Measurements from ENCODE around the gene ZKSCAN7.
"Not testable (repeated sequence)": the region's sequence is repeated elsewhere in the genome, so short reads cannot be mapped to it uniquely, and the experiment has no call there.

ZKSCAN7 gene

DNA sequence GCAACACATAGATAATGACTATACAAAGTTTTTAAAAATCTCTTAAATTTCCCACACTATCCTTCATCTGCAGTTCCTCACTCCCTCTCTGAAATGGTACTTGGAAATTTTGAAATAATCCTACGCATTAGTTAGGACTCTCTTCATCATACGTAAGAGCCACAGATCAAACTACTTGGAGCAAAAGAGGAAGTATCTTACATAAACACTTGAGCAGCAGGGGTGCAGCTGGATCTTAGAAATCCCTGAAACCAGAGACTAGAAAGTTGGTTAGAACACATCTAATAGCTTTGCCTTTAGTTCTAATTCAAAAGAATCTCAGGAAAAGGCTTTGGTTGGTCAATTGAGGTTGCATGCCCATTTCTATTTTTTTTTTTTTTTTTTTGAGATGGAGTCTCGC, 38.8 kb upstream of the ZKSCAN7 start:
- FAIRE-seq (no peak), DNase-seq (ENCODE audit: insufficient read length, low spot score) (no peak)
- TF ChIP-seq, protein P1, sequence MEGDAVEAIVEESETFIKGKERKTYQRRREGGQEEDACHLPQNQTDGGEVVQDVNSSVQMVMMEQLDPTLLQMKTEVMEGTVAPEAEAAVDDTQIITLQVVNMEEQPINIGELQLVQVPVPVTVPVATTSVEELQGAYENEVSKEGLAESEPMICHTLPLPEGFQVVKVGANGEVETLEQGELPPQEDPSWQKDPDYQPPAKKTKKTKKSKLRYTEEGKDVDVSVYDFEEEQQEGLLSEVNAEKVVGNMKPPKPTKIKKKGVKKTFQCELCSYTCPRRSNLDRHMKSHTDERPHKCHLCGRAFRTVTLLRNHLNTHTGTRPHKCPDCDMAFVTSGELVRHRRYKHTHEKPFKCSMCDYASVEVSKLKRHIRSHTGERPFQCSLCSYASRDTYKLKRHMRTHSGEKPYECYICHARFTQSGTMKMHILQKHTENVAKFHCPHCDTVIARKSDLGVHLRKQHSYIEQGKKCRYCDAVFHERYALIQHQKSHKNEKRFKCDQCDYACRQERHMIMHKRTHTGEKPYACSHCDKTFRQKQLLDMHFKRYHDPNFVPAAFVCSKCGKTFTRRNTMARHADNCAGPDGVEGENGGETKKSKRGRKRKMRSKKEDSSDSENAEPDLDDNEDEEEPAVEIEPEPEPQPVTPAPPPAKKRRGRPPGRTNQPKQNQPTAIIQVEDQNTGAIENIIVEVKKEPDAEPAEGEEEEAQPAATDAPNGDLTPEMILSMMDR (IDR thresholded peaks at IDR 0.05; ENCODE audit: insufficient read depth, missing control alignments): no peak

DNA sequence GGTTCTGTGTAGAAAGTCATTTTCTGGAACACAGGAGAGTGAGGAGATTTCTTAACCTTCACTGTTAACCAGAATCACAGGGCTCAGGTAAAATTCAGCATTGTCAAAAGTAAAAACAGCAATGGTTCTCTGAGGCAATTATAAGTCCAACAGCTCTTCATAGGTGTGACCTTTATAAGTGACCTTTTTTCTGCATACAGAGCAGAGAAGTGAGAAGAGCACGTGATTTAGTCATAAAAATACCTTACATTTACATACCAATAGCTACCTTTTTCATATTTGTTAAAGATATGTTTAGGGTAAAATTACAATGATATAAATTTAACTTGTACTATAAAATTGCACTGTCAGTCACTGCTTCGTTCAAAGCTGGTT, 36.2 kb upstream of the ZKSCAN7 start:
- DNase-seq (ENCODE audit: insufficient read length, low spot score): no peak
- TF ChIP-seq, protein P1 (IDR thresholded peaks at IDR 0.05; ENCODE audit: insufficient read depth, missing control alignments): no peak
- no peak for FAIRE-seq

DNA sequence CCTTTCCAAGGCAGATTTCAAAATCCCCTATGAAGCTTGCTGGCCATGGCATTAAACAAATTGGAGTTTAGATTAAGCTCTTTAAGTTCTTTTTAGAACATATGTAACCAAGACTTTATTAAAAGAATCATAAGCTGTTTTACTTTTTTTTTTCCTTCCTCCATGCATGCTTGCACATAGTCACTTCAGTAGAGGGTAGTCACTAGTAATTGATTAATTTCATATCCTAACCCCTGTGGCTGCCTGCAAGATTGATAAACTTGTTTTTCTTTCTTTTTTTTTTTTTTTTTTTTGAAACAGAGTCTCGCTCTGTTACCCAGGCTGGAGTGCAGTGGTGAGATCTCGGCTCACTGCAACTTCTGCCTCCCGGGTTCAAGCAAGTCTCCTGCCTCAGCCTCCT, 33.3 kb upstream of the ZKSCAN7 start:
- TF ChIP-seq, protein P1 (IDR thresholded peaks at IDR 0.05; ENCODE audit: insufficient read depth, missing control alignments): no peak
- no peak for FAIRE-seq
- no peak for DNase-seq (ENCODE audit: insufficient read length, low spot score)

DNA sequence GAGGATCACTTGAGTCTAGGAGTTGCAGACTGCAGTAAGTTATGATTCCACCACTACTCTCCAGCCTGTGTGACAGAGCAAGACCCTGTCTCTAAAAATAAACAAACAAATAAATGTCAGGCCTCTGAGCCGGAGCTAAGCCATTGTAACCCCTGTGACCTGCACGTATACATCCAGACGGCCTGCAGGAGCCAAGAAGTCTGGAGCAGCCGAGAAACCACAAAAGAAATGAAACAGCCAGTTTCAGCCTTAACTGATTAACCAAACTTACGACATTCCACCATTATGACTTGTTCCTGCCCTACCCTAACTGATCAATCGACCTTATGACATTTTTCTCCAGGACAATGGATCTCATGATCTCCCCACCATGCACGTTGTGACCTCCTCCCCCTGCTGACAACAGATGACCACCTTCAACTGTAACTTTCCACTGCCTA, 32.5 kb upstream of the ZKSCAN7 start:
- DNase-seq (ENCODE audit: insufficient read length, low spot score): no peak
- TF ChIP-seq, protein P1 (IDR thresholded peaks at IDR 0.05; ENCODE audit: insufficient read depth, missing control alignments): no peak
- no peak for FAIRE-seq

DNA sequence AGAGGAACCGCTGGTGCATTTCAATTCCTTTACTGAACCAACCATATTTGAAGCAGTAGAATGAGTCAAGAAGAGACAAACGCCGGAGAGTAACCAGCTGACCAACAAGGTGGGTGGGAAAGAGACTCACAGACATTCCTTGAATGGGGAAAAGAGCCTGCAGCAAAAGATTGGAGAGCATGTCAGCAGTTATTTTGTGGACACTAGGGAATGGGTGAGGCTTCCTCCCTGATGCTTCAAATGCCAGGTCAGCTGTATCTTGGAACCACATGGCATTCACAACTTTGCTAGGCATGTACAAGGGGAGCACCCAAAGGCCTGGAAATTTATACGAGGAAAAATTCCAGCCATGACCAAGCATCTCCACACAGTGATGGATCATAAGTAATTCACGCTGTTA, 29.9 kb upstream of the ZKSCAN7 start:
- no peak for DNase-seq (ENCODE audit: insufficient read length, low spot score)
- TF ChIP-seq, protein P1 (IDR thresholded peaks at IDR 0.05; ENCODE audit: insufficient read depth, missing control alignments): no peak
- no peak for FAIRE-seq

DNA sequence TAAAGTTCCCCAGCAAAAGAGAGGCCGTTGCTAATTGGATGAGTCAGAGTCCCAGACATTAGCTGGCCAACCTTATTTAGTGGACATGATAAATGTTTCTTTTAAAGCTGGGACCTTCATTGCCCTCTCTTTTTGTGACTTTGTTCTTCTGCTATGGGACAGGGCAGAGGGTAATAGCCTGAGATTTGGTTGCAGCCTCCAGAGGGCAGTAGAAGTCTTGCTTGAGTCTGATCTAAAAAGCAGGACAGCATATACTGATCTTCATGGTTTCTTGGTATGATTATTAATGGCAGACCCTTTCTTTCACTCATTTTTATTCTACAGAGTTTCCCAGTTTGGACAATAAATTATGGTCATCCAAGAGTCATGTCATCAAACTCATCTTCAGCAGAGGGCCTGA, 25.1 kb upstream of the ZKSCAN7 start:
- FAIRE-seq (no peak), DNase-seq (ENCODE audit: insufficient read length, low spot score) (no peak)
- TF ChIP-seq, protein P1 (IDR thresholded peaks at IDR 0.05; ENCODE audit: insufficient read depth, missing control alignments): peak; percentile 50

DNA sequence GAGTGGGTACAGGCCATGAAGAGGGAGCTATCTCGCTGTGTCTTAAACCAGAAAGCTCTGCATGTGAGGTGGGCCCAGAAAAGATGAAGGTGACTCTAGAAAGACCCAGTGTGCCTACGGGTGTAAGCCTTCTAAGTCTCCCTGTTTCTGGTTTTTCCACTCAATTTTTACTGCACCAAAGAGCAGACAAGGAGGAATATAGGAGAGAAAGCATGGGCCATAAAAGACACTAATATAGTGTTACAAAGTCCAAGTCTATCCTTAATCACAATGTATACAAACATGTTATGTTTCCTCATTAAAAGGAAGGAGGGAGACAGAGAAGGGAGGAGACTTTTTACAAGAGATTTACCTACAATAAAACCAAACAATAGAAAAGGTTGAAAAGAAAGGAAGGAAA, 24.1 kb upstream of the ZKSCAN7 start:
- FAIRE-seq: no peak

DNA sequence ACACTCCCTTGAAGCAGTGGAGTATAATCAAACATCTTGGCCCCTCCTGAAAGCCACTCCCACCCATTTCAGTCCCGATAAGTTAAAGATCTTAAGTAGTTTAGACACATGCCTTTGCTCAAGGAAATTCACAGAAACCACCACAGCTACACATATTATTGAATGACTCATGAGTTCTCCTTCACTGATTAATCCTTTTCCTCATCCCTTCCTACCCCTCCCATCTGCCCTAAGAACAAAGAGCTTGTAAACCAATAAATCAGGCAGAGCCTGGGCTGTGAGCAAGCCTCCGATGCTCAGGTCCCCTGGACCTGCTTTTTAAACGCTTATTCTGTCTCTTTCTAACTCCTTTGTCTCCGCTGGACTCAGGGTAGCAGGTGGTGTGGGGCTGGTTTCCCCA, 20.3 kb upstream of the ZKSCAN7 start:
- FAIRE-seq; DNase-seq (ENCODE audit: insufficient read length, low spot score): not testable (repeated sequence)

More for the DNA sequence above, 24.1 kb upstream of the ZKSCAN7 start:
- TF ChIP-seq, protein P1 (IDR thresholded peaks at IDR 0.05; ENCODE audit: insufficient read depth, missing control alignments): no peak
- DNase-seq (ENCODE audit: insufficient read length, low spot score): no peak
